Neutrophil (primary cell): ENCODE data around the gene LRMDA.
"Not testable (repeated sequence)": the region's sequence is repeated elsewhere in the genome, so short reads cannot be mapped to it uniquely, and the experiment has no call there.

ENCODE experiments used
- H3K27ac ChIP-seq: fragments of 200-600 bp; sonication (generic); 2 replicates; pipeline ENCODE4 v1.5.1; 2016; ENCODE audit warnings: mild to moderate bottlenecking, moderate library complexity
- H3K27me3 ChIP-seq: fragments of 200-600 bp; sonication (generic); 2 replicates; pipeline ENCODE4 v1.6.0; 2016; ENCODE audit warnings: mild to moderate bottlenecking
- H3K36me3 ChIP-seq: fragments of 200-600 bp; sonication (generic); 2 replicates; pipeline ENCODE4 v1.5.1; 2017
- H3K4me1 ChIP-seq, 2 experiments: fragments of 200-600 bp in 1 of 2; sonication (generic) in 1 of 2; 1 replicate in 1 of 2; 2 replicates in 1 of 2; pipeline versions ENCODE4 v1.5.1 to v1.6.1; 2013 to 2016; ENCODE audit warnings: low read depth in 1 of 2, low read length in 1 of 2, mild to moderate bottlenecking in 1 of 2, moderate library complexity in 1 of 2; ENCODE audit not compliant: control insufficient read depth in 1 of 2, insufficient read depth in 1 of 2
- H3K4me3 ChIP-seq, 2 experiments: fragments of 200-600 bp in 1 of 2; sonication (generic) in 1 of 2; 1 replicate in 1 of 2; 2 replicates in 1 of 2; pipeline ENCODE4 v1.5.1; 2013 to 2016; ENCODE audit warnings: low read depth in 1 of 2, low read length in 1 of 2, mild to moderate bottlenecking in 1 of 2, moderate library complexity in 1 of 2
- H3K9me3 ChIP-seq: fragments of 200-600 bp; sonication (generic); 2 replicates; pipeline ENCODE4 v1.5.1; 2016
- CTCF ChIP-seq: fragments of 200-600 bp; sonication (generic); IDR thresholded peaks from 2 replicates; pipeline ENCODE4 v1.5.1; 2016; ENCODE audit warnings: antibody characterized with exemption

Gene LRMDA

GRCh38 chr10:76514869-76515268 is 1083.4 kb downstream of the LRMDA start:
- no peak for TF ChIP-seq CTCF
- Histone ChIP-seq H3K27me3 (no peaks in the 10 kb centered on the region), H3K36me3 (no peaks in the 10 kb centered on the region)

GRCh38 chr10:76522547-76522946 is 1091.1 kb downstream of the LRMDA start:
- no peak overlapping the region for H3K27ac ChIP-seq
- H3K4me1 ChIP-seq = no peaks in the 10 kb centered on the region
- no peak overlapping the region for H3K4me3 ChIP-seq
- H3K27me3 ChIP-seq = no peaks in the 10 kb centered on the region
- TF ChIP-seq CTCF = no peak
- H3K9me3 ChIP-seq = no peaks in the 10 kb centered on the region
- H3K36me3 ChIP-seq = no peaks in the 10 kb centered on the region

More at GRCh38 chr10:76514869-76515268, 1083.4 kb downstream of the LRMDA start:
- Histone ChIP-seq H3K4me1 (no peaks in the 10 kb centered on the region), H3K4me3 (no peak overlapping the region), H3K9me3 (no peaks in the 10 kb centered on the region), H3K27ac (no peak overlapping the region)

GRCh38 chr10:76523246-76523645 is 1091.8 kb downstream of the LRMDA start:
- H3K27ac ChIP-seq = no peak overlapping the region
- no peak for TF ChIP-seq CTCF
- H3K27me3 ChIP-seq = no peaks in the 10 kb centered on the region
- H3K4me1 ChIP-seq = no peaks in the 10 kb centered on the region
- no peak overlapping the region for H3K4me3 ChIP-seq
- H3K36me3 ChIP-seq = no peaks in the 10 kb centered on the region
- H3K9me3 ChIP-seq = no peaks in the 10 kb centered on the region

- Histone ChIP-seq H3K27me3 (no peaks in the 10 kb centered on the region), H3K4me1 (no peaks in the 10 kb centered on the region), H3K9me3 (no peaks in the 10 kb centered on the region), H3K4me3 (no peak overlapping the region), H3K27ac (no peak overlapping the region), H3K36me3 (no peaks in the 10 kb centered on the region)
- TF ChIP-seq CTCF = no peak
These were observed 1092.4 kb downstream of the LRMDA start for GRCh38 chr10:76523791-76524351.

GRCh38 chr10:76526833-76527232 is 1095.4 kb downstream of the LRMDA start:
- H3K4me3 ChIP-seq, H3K9me3 ChIP-seq, H3K27ac ChIP-seq, H3K27me3 ChIP-seq, H3K4me1 ChIP-seq, H3K36me3 ChIP-seq: not testable (repeated sequence)

GRCh38 chr10:76540331-76540730 is 1108.9 kb downstream of the LRMDA start:
- TF ChIP-seq CTCF = no peak
- no peak overlapping the region for H3K4me3 ChIP-seq
- no peaks in the 10 kb centered on the region for H3K9me3 ChIP-seq

More at GRCh38 chr10:76540331-76540730, 1108.9 kb downstream of the LRMDA start:
- Histone ChIP-seq H3K4me1 (no peaks in the 10 kb centered on the region), H3K27ac (no peak overlapping the region), H3K27me3 (no peaks in the 10 kb centered on the region), H3K36me3 (no peaks in the 10 kb centered on the region)
